Activated naive CD8-positive, alpha-beta T cell treated with anti-CD3 and anti-CD28 coated beads, Interleukin-2, amount 10 ng/mL, durations not matched to agents 7 days and 5 days (primary cell): Measurements from ENCODE around the gene SEPTIN1. TPM values are rescaled to one million over a fixed set of nuclear protein-coding genes. Genes with fewer than 3 reads are reported as not detected.
A peak's percentile ranks its signal among the peaks of the same experiment; 100 is the strongest.
"Not testable (repeated sequence)": the region's sequence is repeated elsewhere in the genome, so short reads cannot be mapped to it uniquely, and the experiment has no call there.

Experiments used
- ATAC-seq: fragments of 150-1000 bp; cut with Tn5 transposase; one replicate; pipeline ENCODE4 v1.10.0; 2021; ENCODE audit warnings: low read depth, moderate library complexity
- POLR2A ChIA-PET: fragments of 350-600 bp; sonication (Branson Sonifier 250); formaldehyde crosslinking; loops from one replicate; lab custom pipeline; 2021; ENCODE audit warnings: antibody characterized with exemption; lab: Charles Lee
- DNase-seq: peaks from one replicate; pipeline ENCODE4 v3.0.0; 2021
- H3K27ac Mint-ChIP-seq: one replicate; pipeline ENCODE4 v1.8.0; 2022; ENCODE audit warnings: mild to moderate bottlenecking, mixed read lengths
- H3K27me3 Mint-ChIP-seq: one replicate; pipeline ENCODE4 v1.8.0; 2022; ENCODE audit warnings: mild to moderate bottlenecking, moderate library complexity, mixed read lengths
- H3K36me3 Mint-ChIP-seq: one replicate; pipeline ENCODE4 v1.8.0; 2021; ENCODE audit warnings: mild to moderate bottlenecking, mixed read lengths
- H3K4me1 Mint-ChIP-seq: one replicate; pipeline ENCODE4 v1.8.0; 2021; ENCODE audit warnings: mixed read lengths
- H3K4me3 Mint-ChIP-seq: one replicate; pipeline ENCODE4 v1.8.0; 2022; ENCODE audit warnings: mild to moderate bottlenecking, moderate library complexity, mixed read lengths
- H3K9me3 Mint-ChIP-seq: one replicate; pipeline ENCODE4 v1.8.0; 2021; ENCODE audit warnings: mixed read lengths
- total RNA-seq, 2 experiments: library from RNA; stranded (reverse); gene quantifications; one replicate each; pipeline ENCODE4 v1.2.3, GENCODE V29; 2021

Gene SEPTIN1
- total RNA-seq, 2 experiments from 2014 or later: 293 to 318 TPM

DNA sequence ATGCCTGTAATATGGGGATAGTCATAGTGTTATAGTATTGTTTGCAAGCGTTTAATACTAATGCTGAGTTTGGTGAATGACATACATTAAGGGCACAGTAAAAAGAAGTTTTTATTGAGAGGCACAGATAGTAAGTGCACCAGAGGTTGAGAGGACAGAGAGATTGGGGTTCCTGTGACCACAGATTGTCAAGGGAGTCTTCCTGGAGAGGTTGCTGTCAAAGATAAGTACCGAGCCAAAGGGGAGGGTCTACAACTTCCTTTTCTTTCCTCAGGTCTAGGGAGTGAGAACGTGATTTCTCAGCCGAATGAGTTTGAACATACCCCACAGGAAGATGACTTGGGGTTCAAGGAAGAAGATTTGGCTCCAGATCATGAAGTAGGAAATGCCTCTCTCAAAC is 14.7 kb upstream of the SEPTIN1 start:
- Mint-ChIP-seq H3K27ac (peak overlapping the region; percentile 70), H3K36me3 (peaks cover 10% of the 10 kb centered on the region)
- DNase-seq: no peak

DNA sequence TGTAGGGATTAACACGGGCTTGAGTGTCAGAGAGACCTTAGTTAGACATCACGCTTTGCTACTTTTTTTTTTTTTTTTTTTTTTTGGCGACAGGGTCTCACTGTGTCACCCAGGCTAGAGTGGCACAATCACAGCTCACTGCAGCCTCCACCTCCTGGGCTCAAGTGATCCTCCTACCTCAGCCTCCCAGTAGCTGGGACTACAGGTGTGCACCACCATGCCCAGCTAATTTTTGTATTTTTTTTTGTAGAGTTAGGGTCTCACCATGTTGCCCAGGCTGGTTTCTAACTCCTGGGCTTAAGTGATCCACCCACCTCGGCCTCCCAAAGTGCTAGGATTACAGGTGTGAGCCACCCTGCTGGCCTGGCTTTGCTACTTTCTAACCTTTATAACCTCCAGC is 14.3 kb upstream of the SEPTIN1 start:
- not testable (repeated sequence) for ATAC-seq, H3K9me3 Mint-ChIP-seq, H3K27ac Mint-ChIP-seq, DNase-seq, H3K27me3 Mint-ChIP-seq
- Mint-ChIP-seq H3K4me3 (peak overlapping the region; percentile 94), H3K36me3 (peaks cover 10% of the 10 kb centered on the region), H3K4me1 (peaks cover 39% of the 10 kb centered on the region)
- POLR2A ChIA-PET: interaction anchor here (0.6 to 4.2 kb wide), 6 partner anchors 11 to 376 kb away, joined by 3 to 74 read pairs (median 8); partner anchors contain the start of genes CD2BP2, SEPTIN1, TBC1D10B and ZNF771

More for the DNA sequence above, 14.7 kb upstream of the SEPTIN1 start:
- peaks cover 4% of the 10 kb centered on the region for H3K27me3 Mint-ChIP-seq
- peak overlapping the region; percentile 51 for H3K4me3 Mint-ChIP-seq
- POLR2A ChIA-PET: interaction anchor here (0.6 to 4.2 kb wide), 3 partner anchors 10 to 212 kb away, joined by 3 to 74 read pairs (median 7); partner anchors contain the start of genes SEPTIN1 and ZNF771
- H3K4me1 Mint-ChIP-seq: peaks cover 41% of the 10 kb centered on the region
- ATAC-seq: no peak
- H3K9me3 Mint-ChIP-seq: no peaks in the 10 kb centered on the region

DNA sequence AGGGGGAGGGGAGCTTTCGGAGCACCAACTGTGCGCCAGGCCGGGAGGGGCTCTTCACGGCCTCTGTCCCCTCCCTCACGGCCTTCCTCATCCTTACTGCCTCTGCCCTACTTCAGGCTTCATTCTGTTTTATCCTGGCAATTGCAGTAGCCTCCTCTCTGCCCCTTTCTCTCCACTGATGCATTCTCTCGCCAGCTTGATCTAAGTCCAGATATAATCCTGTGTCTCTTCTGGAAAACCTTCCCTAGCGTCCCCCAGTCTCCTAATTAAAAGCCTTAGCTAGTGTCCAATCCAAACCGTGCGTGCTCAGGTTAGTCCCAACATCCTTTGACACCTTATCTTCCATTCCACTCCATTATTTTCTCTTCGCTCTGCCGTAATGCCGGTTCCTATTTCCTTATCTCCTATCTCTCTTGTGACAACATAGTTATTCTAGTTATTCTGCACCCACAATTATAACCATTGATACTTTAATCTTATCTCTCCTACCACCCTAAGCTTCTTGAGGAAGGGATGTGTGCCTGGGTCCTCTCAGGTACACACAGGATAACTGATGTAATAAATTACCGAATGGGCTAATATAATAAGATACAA is 13.7 kb upstream of the SEPTIN1 start:
- Mint-ChIP-seq H3K27ac (peak overlapping the region; percentile 66), H3K4me1 (peaks cover 37% of the 10 kb centered on the region), H3K9me3 (no peaks in the 10 kb centered on the region), H3K4me3 (peak overlapping the region; percentile 94), H3K27me3 (no peaks in the 10 kb centered on the region), H3K36me3 (peaks cover 10% of the 10 kb centered on the region)
- POLR2A ChIA-PET: interaction anchor here (0.6 to 4.2 kb wide), 12 partner anchors 12 to 376 kb away, joined by 3 to 74 read pairs (median 4); partner anchors contain the start of genes ALDOA, CD2BP2, DCTPP1 and SEPTIN1
- no peak for DNase-seq
- ATAC-seq: peak; percentile 1

DNA sequence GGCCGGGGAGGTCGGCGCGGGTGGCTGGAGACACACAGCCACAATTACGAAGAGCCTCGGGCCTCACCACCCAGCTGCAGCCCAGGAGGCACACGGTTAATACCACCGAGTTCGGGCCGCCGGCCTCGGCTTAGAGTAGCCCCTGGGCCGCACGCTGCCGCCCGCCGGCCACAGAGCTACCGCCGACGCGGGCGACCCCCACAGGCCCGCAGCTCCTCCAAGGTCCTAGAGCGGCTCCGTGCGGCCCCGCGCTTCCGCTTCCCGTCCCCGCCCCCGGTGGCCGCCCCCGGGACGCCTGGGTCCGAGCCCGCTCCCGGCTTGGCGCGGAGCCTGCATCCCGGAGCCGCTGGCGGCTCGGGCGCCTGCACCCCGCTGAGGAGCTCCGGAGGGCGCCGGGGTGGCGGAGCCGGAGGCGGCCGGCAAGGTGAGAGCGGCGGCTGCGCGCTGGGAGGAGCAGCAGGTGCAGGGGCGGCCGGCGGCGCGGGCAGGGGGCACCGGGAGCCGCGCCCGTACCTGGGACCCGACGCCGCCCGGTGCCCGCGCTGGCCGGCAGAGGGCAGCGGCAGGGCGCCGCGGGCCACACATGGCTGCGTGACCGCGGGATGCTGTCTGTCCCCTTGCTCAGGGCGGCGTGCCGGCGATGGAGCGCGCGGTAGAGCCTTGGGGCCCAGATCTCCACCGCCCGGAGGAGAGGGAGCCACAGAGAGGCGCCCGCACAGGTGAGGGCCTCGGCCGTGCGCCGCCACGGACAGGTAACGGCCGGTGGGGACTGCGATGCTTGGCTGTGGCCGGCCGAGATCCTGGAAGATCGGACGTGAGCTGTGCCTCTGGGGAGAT is 13.0 kb upstream of the SEPTIN1 start, which contains the start of gene ZNF48:
Gene ZNF48 (plus strand): TSS at position 266 of the 837 bp plus-strand sequence. CDS start 375 bp downstream, at position 641.
- ATAC-seq: peak; percentile 75
- no peaks in the 10 kb centered on the region for H3K9me3 Mint-ChIP-seq
- H3K4me3 Mint-ChIP-seq: peak within 1 kb of the TSS; percentile 94
- no peaks in the 10 kb centered on the region for H3K27me3 Mint-ChIP-seq
- peak; percentile 79 for DNase-seq
- peaks cover 34% of the 10 kb centered on the region for H3K4me1 Mint-ChIP-seq
- H3K36me3 Mint-ChIP-seq: peaks cover 10% of the 10 kb centered on the region
- POLR2A ChIA-PET: interaction anchor here (0.5 to 4.2 kb wide), 14 partner anchors 12 to 330 kb away, joined by 3 to 74 read pairs (median 4); partner anchors contain the start of genes ALDOA, CD2BP2, CORO1A and DCTPP1
- peak within 1 kb of the TSS; percentile 82 for H3K27ac Mint-ChIP-seq

DNA sequence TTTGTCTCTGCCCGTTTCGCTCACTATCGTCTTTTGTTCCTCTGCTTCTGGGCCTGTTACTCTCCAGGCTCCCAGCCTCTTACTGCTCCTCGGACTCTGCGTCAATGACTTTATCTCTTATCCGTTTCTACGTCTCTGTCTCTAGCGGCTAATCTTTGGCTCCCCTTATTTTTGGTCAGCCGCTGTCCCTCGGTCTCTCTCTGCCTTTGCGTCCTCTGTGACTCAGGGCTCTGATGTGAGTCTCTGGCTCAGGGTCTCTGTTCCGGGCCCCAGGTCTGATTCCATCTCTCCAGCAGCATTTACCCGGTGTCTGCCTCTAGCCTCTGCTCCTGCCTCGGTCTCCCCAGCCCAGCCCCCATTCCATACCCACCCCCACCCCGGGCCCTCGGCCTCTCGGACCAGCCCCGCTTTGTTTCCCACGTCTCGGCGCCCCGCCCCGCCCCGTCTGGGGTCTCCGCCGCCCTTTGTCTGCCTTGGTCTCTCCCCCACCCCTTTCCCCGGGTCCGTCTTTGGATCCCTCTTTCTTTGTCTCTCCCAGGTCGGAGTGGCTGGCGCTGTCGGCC is 12.3 kb upstream of the SEPTIN1 start:
- ATAC-seq (no peak), DNase-seq (no peak)
- no peaks in the 10 kb centered on the region for H3K27me3 Mint-ChIP-seq
- no peaks in the 10 kb centered on the region for H3K9me3 Mint-ChIP-seq
- peak overlapping the region; percentile 82 for H3K27ac Mint-ChIP-seq
- peaks cover 30% of the 10 kb centered on the region for H3K4me1 Mint-ChIP-seq
- POLR2A ChIA-PET: interaction anchor here (0.8 to 4.2 kb wide), 8 partner anchors 12 to 64 kb away, joined by 3 to 74 read pairs (median 4); partner anchors contain the start of genes CD2BP2, SEPTIN1, TBC1D10B and ZNF771
- peaks cover 10% of the 10 kb centered on the region for H3K36me3 Mint-ChIP-seq
- H3K4me3 Mint-ChIP-seq: peak overlapping the region; percentile 94

DNA sequence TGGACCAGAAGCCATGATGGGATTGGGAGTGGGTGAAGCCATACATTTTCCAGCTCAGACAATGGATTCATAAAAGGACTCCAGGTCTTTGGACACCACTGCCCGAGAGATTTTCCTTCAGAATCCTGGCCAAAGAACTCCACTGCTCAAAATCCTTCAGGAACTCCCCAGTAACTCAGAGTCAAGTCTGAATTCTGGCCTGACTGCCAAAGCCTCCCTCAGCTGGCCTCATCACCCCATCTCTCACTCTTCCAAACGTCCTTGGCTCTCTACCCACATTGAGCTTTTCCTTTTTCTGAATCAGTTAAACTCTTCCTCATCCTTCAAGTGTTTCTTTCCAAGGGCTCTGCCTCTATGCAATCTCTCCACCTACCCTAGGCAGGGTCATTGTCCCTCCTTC is 1.2 kb upstream of the SEPTIN1 start:
- no peak for DNase-seq
- peaks cover 22% of the 10 kb centered on the region for H3K36me3 Mint-ChIP-seq
- peak overlapping the region; percentile 93 for H3K4me3 Mint-ChIP-seq
- H3K4me1 Mint-ChIP-seq: peaks cover 31% of the 10 kb centered on the region
- H3K9me3 Mint-ChIP-seq: peaks cover 2% of the 10 kb centered on the region
- POLR2A ChIA-PET: interaction anchor here (1.0 to 8.3 kb wide), 12 partner anchors 10 to 294 kb away, joined by 3 to 74 read pairs (median 8); partner anchors contain the start of genes CORO1A, TBC1D10B, TBX6 and ZNF48
- H3K27me3 Mint-ChIP-seq: no peaks in the 10 kb centered on the region
- H3K27ac Mint-ChIP-seq: peak overlapping the region; percentile 98
- ATAC-seq: no peak

DNA sequence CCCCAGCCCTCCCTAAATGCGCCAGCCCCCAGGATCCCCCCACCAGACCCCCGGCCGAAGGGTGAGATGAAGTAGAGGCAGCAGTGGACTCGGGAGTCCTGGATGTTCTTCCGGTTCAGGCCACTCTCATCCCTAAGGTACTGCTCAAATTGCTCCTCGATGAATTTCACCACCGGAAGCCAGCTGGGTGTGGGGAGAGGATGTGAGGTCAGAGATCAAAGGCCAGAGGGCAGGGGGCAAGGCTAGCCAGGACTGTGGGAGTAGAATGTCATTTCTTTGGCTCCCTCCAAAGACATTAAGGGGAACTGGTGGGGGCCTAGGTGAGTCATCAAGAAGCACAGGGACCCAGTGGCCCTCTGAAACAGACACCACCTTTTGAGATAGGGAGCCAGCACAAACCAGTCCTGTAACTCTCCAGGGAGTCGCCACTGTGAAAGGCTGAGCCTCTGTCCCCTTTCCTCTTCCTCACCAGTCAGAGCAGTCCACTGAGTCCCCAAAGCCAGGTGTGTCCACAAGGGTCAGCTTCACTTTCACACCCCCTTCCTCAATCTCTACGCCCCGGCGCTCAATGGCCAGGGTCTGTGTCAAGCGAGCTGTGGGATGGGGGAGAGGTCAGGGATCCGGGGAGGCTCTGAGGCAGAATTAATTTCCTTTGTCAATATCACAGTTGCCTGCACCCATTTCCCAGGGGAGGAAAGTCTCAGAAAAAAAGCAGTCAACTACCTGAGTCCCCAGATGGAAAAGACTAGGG is 895 bp downstream of the SEPTIN1 start:
- no peaks in the 10 kb centered on the region for H3K27me3 Mint-ChIP-seq
- H3K9me3 Mint-ChIP-seq: peaks cover 2% of the 10 kb centered on the region
- DNase-seq (peak; percentile 56), ATAC-seq (no peak)
- peaks cover 25% of the 10 kb centered on the region for H3K36me3 Mint-ChIP-seq
- peak overlapping the region; percentile 93 for H3K4me3 Mint-ChIP-seq
- peaks cover 37% of the 10 kb centered on the region for H3K4me1 Mint-ChIP-seq
- H3K27ac Mint-ChIP-seq: peak overlapping the region; percentile 98
- POLR2A ChIA-PET: interaction anchor here (1.2 to 8.3 kb wide), 10 partner anchors 11 to 279 kb away, joined by 3 to 74 read pairs (median 12); partner anchors contain the start of genes ITGAL, TBC1D10B, ZNF48 and ZNF771

DNA sequence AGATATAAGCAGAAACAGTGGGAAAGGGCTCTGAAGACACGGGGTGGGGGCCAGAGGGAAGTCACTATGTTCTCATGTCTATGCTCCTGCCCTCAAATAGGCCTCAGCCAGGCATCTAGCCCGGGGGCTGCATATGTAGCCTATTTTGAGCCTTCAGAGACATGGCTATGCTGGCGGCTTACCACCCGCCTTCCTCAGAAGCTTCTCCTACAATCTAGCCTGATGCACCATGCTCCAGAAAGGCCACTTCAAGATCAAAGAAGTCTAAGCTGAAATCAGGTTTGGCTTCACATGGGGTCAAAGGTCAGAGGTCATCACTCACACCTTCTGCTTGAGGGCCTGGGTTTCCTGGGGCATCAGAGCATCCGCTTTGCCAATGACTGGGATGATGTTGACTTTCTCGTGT is 1.6 kb downstream of the SEPTIN1 start:
- H3K4me1 Mint-ChIP-seq: peaks cover 37% of the 10 kb centered on the region
- peak overlapping the region; percentile 98 for H3K27ac Mint-ChIP-seq
- H3K4me3 Mint-ChIP-seq: peak overlapping the region; percentile 93
- no peak for ATAC-seq
- POLR2A ChIA-PET: interaction anchor here (0.8 to 8.3 kb wide), 6 partner anchors 10 to 92 kb away, joined by 3 to 74 read pairs (median 6); partner anchors contain the start of genes ITGAL, TBC1D10B, ZNF48 and ZNF771
- no peaks in the 10 kb centered on the region for H3K27me3 Mint-ChIP-seq
- H3K9me3 Mint-ChIP-seq: peaks cover 2% of the 10 kb centered on the region
- peaks cover 25% of the 10 kb centered on the region for H3K36me3 Mint-ChIP-seq
- peak; percentile 37 for DNase-seq

DNA sequence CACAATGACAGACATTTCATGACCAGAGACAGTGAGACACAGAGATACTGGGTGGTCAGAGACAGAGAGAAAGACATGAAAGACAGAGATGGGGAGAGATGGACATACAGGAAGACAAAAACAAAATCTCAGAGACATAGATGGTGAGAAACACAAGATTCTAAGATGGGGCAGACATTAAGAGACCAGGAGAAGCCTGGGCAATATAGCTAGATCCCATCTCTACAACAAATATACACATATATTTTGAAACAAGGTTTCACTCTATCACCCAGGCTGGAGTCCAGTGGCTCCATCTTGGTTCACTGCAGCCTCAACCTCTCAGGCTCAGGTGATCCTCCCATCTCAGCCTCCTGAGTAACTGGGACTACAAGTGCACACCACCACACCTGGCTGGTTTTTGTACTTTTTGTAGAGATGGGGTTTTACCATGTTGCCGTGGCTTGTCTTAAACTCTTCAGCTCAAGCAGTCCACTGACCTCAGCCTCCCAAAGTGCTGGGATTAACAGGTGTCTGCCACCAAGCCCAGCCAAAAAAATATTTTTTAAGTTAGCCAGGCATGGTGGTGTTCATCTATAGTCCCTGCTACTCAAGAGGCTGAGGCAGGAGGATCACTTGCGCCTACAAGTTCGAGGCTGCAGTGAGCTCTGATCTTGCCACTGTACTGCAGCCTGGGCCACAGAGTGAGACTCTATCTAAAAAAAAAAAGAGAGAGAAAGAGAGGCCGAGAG is 2.1 kb downstream of the SEPTIN1 start:
- no peaks in the 10 kb centered on the region for H3K27me3 Mint-ChIP-seq
- H3K4me1 Mint-ChIP-seq: peaks cover 37% of the 10 kb centered on the region
- H3K27ac Mint-ChIP-seq: peak overlapping the region; percentile 98
- POLR2A ChIA-PET: interaction anchor here (0.7 to 8.3 kb wide), 7 partner anchors 10 to 385 kb away, joined by 3 to 74 read pairs (median 3); partner anchors contain the start of genes HIRIP3, TBC1D10B, ZNF48 and ZNF771
- ATAC-seq (no peak), DNase-seq (no peak)
- H3K4me3 Mint-ChIP-seq: peak overlapping the region; percentile 93
- no peaks in the 10 kb centered on the region for H3K9me3 Mint-ChIP-seq
- peaks cover 25% of the 10 kb centered on the region for H3K36me3 Mint-ChIP-seq

DNA sequence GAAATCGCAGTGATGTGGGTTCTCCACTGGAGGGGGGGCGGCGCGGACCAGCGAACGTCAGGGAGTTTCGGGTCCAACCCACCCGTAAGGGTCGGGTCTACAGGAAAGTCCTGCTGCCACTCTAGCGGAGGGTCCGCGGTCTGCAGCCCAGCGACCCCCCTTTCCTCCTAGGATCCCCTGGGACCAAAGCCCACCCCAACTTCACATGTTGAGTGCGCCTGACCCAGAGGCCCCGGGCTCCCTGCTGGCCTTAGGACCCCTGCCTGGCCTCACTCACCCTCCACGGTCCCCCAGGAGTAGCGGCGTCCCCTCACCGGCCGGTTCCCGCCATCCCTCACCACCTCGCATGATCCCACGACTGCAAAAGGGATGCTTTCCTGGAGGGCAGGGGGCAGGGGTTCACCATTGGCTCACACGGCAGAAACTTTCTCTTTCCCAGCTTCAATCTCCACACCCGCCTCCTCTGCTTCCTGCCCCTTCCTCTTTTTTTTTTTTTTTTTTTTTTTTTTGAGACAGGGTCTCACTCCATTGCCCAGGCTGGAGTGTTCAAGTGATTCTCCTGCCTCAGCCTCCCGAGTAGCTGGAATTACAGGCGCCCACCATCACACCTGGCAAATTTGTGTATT is 3.1 kb downstream of the SEPTIN1 start:
- no peak for ATAC-seq
- POLR2A ChIA-PET: interaction anchor here (0.7 to 8.3 kb wide), 3 partner anchors 11 to 384 kb away, joined by 3 to 74 read pairs (median 6); partner anchors contain the start of genes HIRIP3 and ZNF48
- Mint-ChIP-seq H3K4me3 (peak overlapping the region; percentile 93), H3K27me3 (no peaks in the 10 kb centered on the region), H3K27ac (peak overlapping the region; percentile 98), H3K36me3 (peaks cover 25% of the 10 kb centered on the region), H3K9me3 (no peaks in the 10 kb centered on the region), H3K4me1 (peaks cover 37% of the 10 kb centered on the region)
- no peak for DNase-seq
